Coronary artery (tissue), 2 donors: ENCODE measurements around the gene FOCAD.
"Not testable (repeated sequence)": the region's sequence is repeated elsewhere in the genome, so short reads cannot be mapped to it uniquely, and the experiment has no call there.

ENCODE experiments used
- DNase-seq: peaks from one replicate; pipeline ENCODE4 v3.0.0-alpha.2; 2017; ENCODE audit warnings: low spot score
- H3K27ac ChIP-seq, 2 donors: fragments of 200-600 bp; sonication (generic); one replicate each; pipeline ENCODE4 v1.5.1; 2016 to 2019
- H3K4me3 ChIP-seq: fragments of 200-600 bp; sonication (generic); 2 replicates; pipeline ENCODE4 v1.5.1; 2016; ENCODE audit warnings: mild to moderate bottlenecking, moderate library complexity
- CTCF ChIP-seq: fragments of 200-600 bp; sonication (generic); IDR thresholded peaks from one replicate; pipeline ENCODE4 v1.5.1; 2019; ENCODE audit warnings: antibody characterized with exemption

FOCAD gene

GRCh38 chr9:20945856-20946255 is 261.8 kb downstream of the FOCAD start:
- DNase-seq: no peak
- TF ChIP-seq CTCF: no peak
- H3K4me3 ChIP-seq: no peak overlapping the region
- H3K27ac ChIP-seq: no peak overlapping the region

- Histone ChIP-seq H3K27ac (no peak overlapping the region), H3K4me3 (no peak overlapping the region)
- no peak for TF ChIP-seq CTCF
- no peak for DNase-seq
Observed at GRCh38 chr9:20948703-20949102, 264.6 kb downstream of the FOCAD start.

- no peak for TF ChIP-seq CTCF
Observed at GRCh38 chr9:20950707-20951106, 266.6 kb downstream of the FOCAD start.

GRCh38 chr9:20962536-20963225 is 278.6 kb downstream of the FOCAD start:
- Histone ChIP-seq H3K27ac (no peak overlapping the region), H3K4me3 (no peak overlapping the region)
- no peak for DNase-seq
- no peak for TF ChIP-seq CTCF

More at GRCh38 chr9:20950707-20951106, 266.6 kb downstream of the FOCAD start:
- H3K4me3 ChIP-seq: no peak overlapping the region
- no peak for DNase-seq
- H3K27ac ChIP-seq: no peak overlapping the region

GRCh38 chr9:20972684-20973083 is 288.6 kb downstream of the FOCAD start:
- no peak for DNase-seq
- H3K27ac ChIP-seq: no peak overlapping the region
- H3K4me3 ChIP-seq: no peak overlapping the region
- no peak for TF ChIP-seq CTCF

- DNase-seq, H3K4me3 ChIP-seq, H3K27ac ChIP-seq: not testable (repeated sequence)
Observed at GRCh38 chr9:20973246-20973947, 289.3 kb downstream of the FOCAD start.

GRCh38 chr9:20974191-20974938 is 290.3 kb downstream of the FOCAD start:
- H3K27ac ChIP-seq, H3K4me3 ChIP-seq, DNase-seq: not testable (repeated sequence)
